IMR-90 (cell line): ENCODE results near the gene UVSSA. TPM values are rescaled to one million over a fixed set of nuclear protein-coding genes. Genes with fewer than 3 reads are reported as not detected.

Experiments used
- ATAC-seq: fragments of 200-7000 bp; cut with Tn5 transposase; 2 replicates; pipeline ENCODE4 v1.9.1; 2020; ENCODE audit warnings: low read depth, mild to moderate bottlenecking, moderate library complexity
- BruUV-seq: library from RNA; stranded (reverse); fragments of 400-500 nt; replicated peaks from 2 replicates; lab custom pipeline; 2021; lab: Mats Ljungman, UMichigan
- CTCF ChIA-PET: fragments of 300-600 bp; formaldehyde crosslinking; extraction: SDS; loops from one replicate; lab custom pipeline; 2021; ENCODE audit warnings: antibody characterized with exemption; lab: Yijun Ruan, JAX
- POLR2A ChIA-PET: fragments of 300-600 bp; sonication (Branson Sonifier 250); formaldehyde crosslinking; loops from one replicate; lab custom pipeline; 2022; ENCODE audit warnings: antibody characterized with exemption; ENCODE audit not compliant: unreplicated experiment; lab: Charles Lee
- DNase-seq: peaks from one replicate; pipeline ENCODE4 v3.0.0; 2013
- H2AFZ ChIP-seq: replicated peaks from 2 replicates; pipeline ENCODE3; 2013; ENCODE audit warnings: low read length, mild to moderate bottlenecking; ENCODE audit not compliant: poor library complexity
- H2AK5ac ChIP-seq: 2 replicates; pipeline ENCODE4 v1.6.1; 2013; ENCODE audit warnings: low read depth, low read length, inconsistent platforms
- H2AK9ac ChIP-seq: replicated peaks from 2 replicates; pipeline ENCODE3; 2013; ENCODE audit warnings: mild to moderate bottlenecking, low read depth, low read length, moderate library complexity; ENCODE audit not compliant: poor library complexity
- H2BK120ac ChIP-seq: 2 replicates; pipeline ENCODE4 v1.6.1; 2013; ENCODE audit warnings: low read depth, low read length, inconsistent platforms
- H2BK15ac ChIP-seq: 3 replicates; pipeline ENCODE4 v1.6.1; 2013; ENCODE audit warnings: low read depth, low read length, inconsistent platforms
- H2BK20ac ChIP-seq: 2 replicates; pipeline ENCODE4 v1.6.1; 2013; ENCODE audit warnings: low read depth, mild to moderate bottlenecking, inconsistent platforms, low read length, moderate library complexity
- H2BK5ac ChIP-seq: 2 replicates; pipeline ENCODE4 v1.6.1; 2013; ENCODE audit warnings: mild to moderate bottlenecking, low read depth, low read length, inconsistent platforms; ENCODE audit not compliant: poor library complexity, severe bottlenecking
- H3K14ac ChIP-seq: replicated peaks from 2 replicates; pipeline ENCODE4 v1.6.1; 2013; ENCODE audit warnings: low read depth, low read length, inconsistent platforms
- H3K18ac ChIP-seq: 2 replicates; pipeline ENCODE4 v1.6.1; 2013; ENCODE audit warnings: low read depth, low read length, control low read depth
- H3K23ac ChIP-seq: 2 replicates; pipeline ENCODE4 v1.6.1; 2013; ENCODE audit warnings: low read depth, low read length, inconsistent platforms
- H3K27ac ChIP-seq: 2 replicates; pipeline ENCODE4 v1.5.1; 2013; ENCODE audit warnings: mild to moderate bottlenecking, control low read depth, low read length; ENCODE audit not compliant: insufficient read depth
- H3K27me3 ChIP-seq: 2 replicates; pipeline ENCODE4 v1.6.1; 2013; ENCODE audit warnings: low read length; ENCODE audit not compliant: control insufficient read depth, insufficient read depth
- H3K36me3 ChIP-seq: 2 replicates; pipeline ENCODE4 v1.6.1; 2013; ENCODE audit warnings: low read length, mixed read lengths; ENCODE audit not compliant: control insufficient read depth, insufficient read depth
- H3K4ac ChIP-seq: 2 replicates; pipeline ENCODE4 v1.6.1; 2013; ENCODE audit warnings: low read depth, low read length, inconsistent platforms
- H3K4me1 ChIP-seq: 2 replicates; pipeline ENCODE4 v1.6.1; 2013; ENCODE audit warnings: low read length, mixed read lengths; ENCODE audit not compliant: control insufficient read depth, insufficient read depth
- H3K4me2 ChIP-seq: 2 replicates; pipeline ENCODE4 v1.6.1; 2013; ENCODE audit warnings: low read depth, mild to moderate bottlenecking, control low read depth, low read length, moderate library complexity
- H3K4me3 ChIP-seq: 2 replicates; pipeline ENCODE4 v1.5.1; 2013; ENCODE audit warnings: low read depth, mild to moderate bottlenecking, control low read depth, low read length, moderate library complexity; ENCODE audit not compliant: insufficient read depth
- H3K56ac ChIP-seq: 2 replicates; pipeline ENCODE4 v1.6.1; 2013; ENCODE audit warnings: low read length, inconsistent platforms; ENCODE audit not compliant: insufficient read depth; ENCODE audit errors: extremely low read depth
- H3K79me1 ChIP-seq, 2 experiments: 2 replicates each; pipeline ENCODE4 v1.6.1; 2013; ENCODE audit warnings: low read length in 2 of 2, inconsistent platforms in 1 of 2, low read depth in 1 of 2
- H3K9ac ChIP-seq: 2 replicates; pipeline ENCODE4 v1.6.1; 2013; ENCODE audit warnings: low read depth, low read length, control low read depth
- H3K9me1 ChIP-seq: 2 replicates; pipeline ENCODE4 v1.6.1; 2013; ENCODE audit warnings: low read length, inconsistent platforms; ENCODE audit not compliant: insufficient read depth
- H3K9me3 ChIP-seq: 2 replicates; pipeline ENCODE4 v1.6.1; 2013; ENCODE audit warnings: low read length; ENCODE audit not compliant: control insufficient read depth, insufficient read depth
- H4K20me1 ChIP-seq: 2 replicates; pipeline ENCODE4 v1.6.1; 2013; ENCODE audit warnings: low read length, inconsistent platforms; ENCODE audit not compliant: insufficient read depth
- H4K5ac ChIP-seq: 2 replicates; pipeline ENCODE4 v1.6.1; 2013; ENCODE audit warnings: mild to moderate bottlenecking, low read depth, low read length, control low read depth
- H4K8ac ChIP-seq, 2 experiments: 2 replicates each; pipeline ENCODE4 v1.6.1; 2013; ENCODE audit warnings: low read depth in 2 of 2, low read length in 2 of 2, control low read depth in 1 of 2, inconsistent platforms in 1 of 2
- H4K91ac ChIP-seq: 2 replicates; pipeline ENCODE4 v1.6.1; 2013; ENCODE audit warnings: low read depth, low read length, inconsistent platforms; ENCODE audit not compliant: insufficient read depth
- CTCF ChIP-seq: conservative IDR thresholded peaks from 2 replicates; pipeline ENCODE4 v1.5.1; 2012; ENCODE audit warnings: mild to moderate bottlenecking, low read depth, low read length, improper control_type of control experiment
- ELK1 ChIP-seq: fragments of 150-350 bp; IDR thresholded peaks from 2 replicates; pipeline ENCODE4 v1.6.1; 2016; ENCODE audit warnings: low read depth, mild to moderate bottlenecking, low read length, moderate library complexity, borderline replicate concordance
- MAFK ChIP-seq: IDR thresholded peaks from 2 replicates; pipeline ENCODE4 v1.6.1; 2012; ENCODE audit warnings: low read depth, low read length, improper control_type of control experiment
- MAZ ChIP-seq: IDR thresholded peaks from 2 replicates; pipeline ENCODE4 v1.6.1; 2012; ENCODE audit warnings: low read depth, mild to moderate bottlenecking, low read length, improper control_type of control experiment, moderate library complexity, borderline replicate concordance
- NFE2L2 ChIP-seq: fragments of 150-350 bp; IDR thresholded peaks from 2 replicates; pipeline ENCODE4 v1.6.1; 2016; ENCODE audit warnings: low read depth, mild to moderate bottlenecking, low read length
- POLR2A ChIP-seq: IDR thresholded peaks from 2 replicates; pipeline ENCODE4 v1.6.1; 2012; ENCODE audit warnings: mild to moderate bottlenecking, low read depth, low read length
- SMC3 ChIP-seq: fragments of 150-350 bp; IDR thresholded peaks from 2 replicates; pipeline ENCODE4 v1.6.1; 2016; ENCODE audit warnings: low read depth, mild to moderate bottlenecking, antibody characterized with exemption, low read length, moderate library complexity
- WGBS, 2 experiments: methylation state at CpG; one replicate each; pipeline versions ENCODE4 v1.1.5 to v1.1.7; 2013; ENCODE audit warnings: missing lambda C conversion rate in 2 of 2; ENCODE audit not compliant: insufficient read length in 1 of 2; ENCODE audit errors: extremely low coverage in 2 of 2; 5-methylcytosine and 5-hydroxymethylcytosine counted together
- dilution Hi-C: fragments of 300-500 bp; cut with HindIII; formaldehyde crosslinking; loops from one replicate; pipeline ENCODE4 v1.14.3; 2018; ENCODE audit warnings: low sequenced_read_pairs; ENCODE audit not compliant: unreplicated experiment
- in situ Hi-C: fragments of 300-500 bp; cut with MboI; formaldehyde crosslinking; loops from 3 replicates; pipeline ENCODE4 v1.14.3; 2019; ENCODE audit warnings: low sequenced_read_pairs, inconsistent platforms, mixed read lengths
- intact Hi-C: fragments of 100-400 bp; cut with micrococcal nuclease; formaldehyde crosslinking; loops from 2 replicates; pipeline ENCODE4 v1.10.0; 2022
- polyA plus RNA-seq, 3 experiments: library from polyadenylated mRNA; depleted of rRNA; stranded (reverse); fragments of >200 nt; gene quantifications; 2 replicates each; pipeline ENCODE4 v1.2.3, GENCODE V29; 2012; ENCODE audit warnings: low replicate concordance in 1 of 3
- total RNA-seq: library from RNA; depleted of rRNA; stranded (reverse); fragments of >200 nt; gene quantifications from 2 replicates; pipeline ENCODE4 v1.2.3, GENCODE V29; 2012
- TF ChIP-seq, protein P1 (sequence below): fragments of 150-350 bp; IDR thresholded peaks from 2 replicates; pipeline ENCODE4 v1.6.1; 2017; ENCODE audit warnings: mild to moderate bottlenecking, antibody characterized with exemption, low read length, low read depth

The UVSSA gene
- total and polyA plus RNA-seq, 2 of the 4 experiments (the other 2 are of a cell fraction), result 1.4 to 8.4 TPM

DNA sequence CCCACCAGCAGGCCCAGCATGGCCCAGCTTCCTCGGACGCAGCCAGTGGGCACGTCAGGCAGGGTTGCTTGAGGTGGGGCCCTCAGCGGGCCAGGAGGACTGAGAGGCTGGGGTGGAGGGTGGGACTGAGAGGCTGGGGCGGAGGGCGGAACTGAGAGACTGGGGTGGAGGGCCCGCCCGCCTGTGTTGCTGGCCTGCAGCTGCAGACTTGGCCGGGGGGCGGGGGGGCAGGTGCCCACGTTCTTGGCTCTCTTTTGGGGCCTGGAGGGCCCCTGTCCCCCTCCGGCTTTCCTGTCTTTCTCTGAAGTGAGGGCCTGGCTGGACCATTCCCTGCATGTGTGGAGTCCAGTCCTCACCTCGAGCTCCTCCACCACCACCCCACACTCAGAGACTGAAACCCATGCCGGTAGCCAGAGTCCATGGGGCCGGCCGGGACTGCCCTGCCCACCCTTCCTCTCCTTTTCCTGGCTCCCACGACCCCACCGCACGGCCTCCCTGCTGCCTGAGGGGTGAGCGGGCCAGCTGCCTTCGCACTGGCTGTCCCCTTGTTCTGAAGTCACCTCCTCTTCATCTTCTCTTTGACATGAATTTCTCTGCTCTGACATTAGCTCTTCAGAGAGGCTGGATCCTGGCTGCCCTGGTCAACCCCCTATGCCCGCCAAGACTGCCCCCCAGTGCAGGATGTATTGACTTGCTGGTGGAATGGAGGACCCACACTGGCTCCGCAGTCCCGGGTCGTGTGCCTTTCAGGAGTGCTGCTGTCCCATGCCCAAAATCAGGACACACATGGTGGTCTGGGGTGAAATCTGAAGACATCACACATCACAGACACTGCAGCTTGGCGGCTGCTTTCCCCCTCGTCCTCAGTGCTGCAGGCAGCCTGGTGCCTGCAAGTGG lies 69.3 kb downstream of the UVSSA start:
- H3K4me1 ChIP-seq, result no peaks in the 10 kb centered on the region
- H3K14ac ChIP-seq, result no peak overlapping the region
- no peak overlapping the region for H2BK5ac ChIP-seq
- peaks cover 51% of the 10 kb centered on the region for H3K27me3 ChIP-seq
- DNase-seq (no peak), ATAC-seq (no peak)
- no peaks in the 10 kb centered on the region for H3K36me3 ChIP-seq
- H4K5ac ChIP-seq, result no peak overlapping the region
- no peaks in the 10 kb centered on the region for H3K9me1 ChIP-seq
- H4K8ac ChIP-seq, result no peak overlapping the region
- H3K27ac ChIP-seq, result no peak overlapping the region
- intact Hi-C loops (no loop called here), dilution Hi-C loops (no loop called here), in situ Hi-C loops (no loop called here)
- no peak overlapping the region for H2BK20ac ChIP-seq
- H2AK5ac ChIP-seq, result no peak overlapping the region
- H3K4me2 ChIP-seq, result no peak overlapping the region
- H3K18ac ChIP-seq, result no peak overlapping the region
- H2AK9ac ChIP-seq, result no peak overlapping the region
- no TSS peak for BruUV-seq
- no peak overlapping the region for H2AFZ ChIP-seq
- CTCF ChIA-PET, result no interaction called here
- H4K91ac ChIP-seq, result no peak overlapping the region
- no peak overlapping the region for H2BK120ac ChIP-seq
- H3K79me1 ChIP-seq, result no peaks in the 10 kb centered on the region
- WGBS, 2 experiments, result 34% methylated on average over 7 of the region's 27 CpGs; no CpG with 5 or more reads in 1 of the 2 experiments
- no peak overlapping the region for H3K56ac ChIP-seq
- TF ChIP-seq MAFK (no peak), ELK1 (no peak), SMC3 (no peak), POLR2A (no peak), MAZ (no peak), CTCF (no peak), NFE2L2 (no peak)
- TF ChIP-seq, protein P1, sequence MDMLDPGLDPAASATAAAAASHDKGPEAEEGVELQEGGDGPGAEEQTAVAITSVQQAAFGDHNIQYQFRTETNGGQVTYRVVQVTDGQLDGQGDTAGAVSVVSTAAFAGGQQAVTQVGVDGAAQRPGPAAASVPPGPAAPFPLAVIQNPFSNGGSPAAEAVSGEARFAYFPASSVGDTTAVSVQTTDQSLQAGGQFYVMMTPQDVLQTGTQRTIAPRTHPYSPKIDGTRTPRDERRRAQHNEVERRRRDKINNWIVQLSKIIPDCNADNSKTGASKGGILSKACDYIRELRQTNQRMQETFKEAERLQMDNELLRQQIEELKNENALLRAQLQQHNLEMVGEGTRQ, result no peak
- POLR2A ChIA-PET, result no interaction called here
- no peaks in the 10 kb centered on the region for H4K20me1 ChIP-seq
- no peak overlapping the region for H2BK15ac ChIP-seq
- H3K4me3 ChIP-seq, result no peak overlapping the region
- no peak overlapping the region for H3K23ac ChIP-seq
- H3K9me3 ChIP-seq, result peaks cover 1% of the 10 kb centered on the region
- no peak overlapping the region for H3K9ac ChIP-seq
- no peak overlapping the region for H3K4ac ChIP-seq
